GM12864 (cell line): ENCODE measurements around the gene TBC1D4.
"Not testable (repeated sequence)": the region's sequence is repeated elsewhere in the genome, so short reads cannot be mapped to it uniquely, and the experiment has no call there.

ENCODE experiments used
- DNase-seq: peaks from one replicate; pipeline ENCODE4 v3.0.0-alpha.2; 2011; ENCODE audit warnings: low read depth
- H3K4me3 ChIP-seq: 2 replicates; pipeline ENCODE4 v1.5.1; 2011; ENCODE audit warnings: mild to moderate bottlenecking, low read depth, low read length, control low read depth
- CTCF ChIP-seq: IDR thresholded peaks from 2 replicates; pipeline ENCODE4 v1.5.1; 2011; ENCODE audit warnings: low read depth, mild to moderate bottlenecking, moderate library complexity, low read length, control low read depth, inconsistent platforms; ENCODE audit errors: missing control alignments

Gene TBC1D4

GRCh38 chr13:75359266-75359665, 122.7 kb downstream of the TBC1D4 start:
- no peak overlapping the region for H3K4me3 ChIP-seq
- no peak for TF ChIP-seq CTCF
- DNase-seq, result no peak

GRCh38 chr13:75357576-75358289, 124.2 kb downstream of the TBC1D4 start:
- H3K4me3 ChIP-seq, result no peak overlapping the region
- peak; percentile 44 for DNase-seq
- peak; percentile 76 for TF ChIP-seq CTCF

- DNase-seq, result no peak
- no peak overlapping the region for H3K4me3 ChIP-seq
Measured at GRCh38 chr13:75356421-75356820, 125.5 kb downstream of the TBC1D4 start.

GRCh38 chr13:75355609-75356008, 126.4 kb downstream of the TBC1D4 start:
- TF ChIP-seq CTCF, result no peak
- DNase-seq, result no peak
- H3K4me3 ChIP-seq, result no peak overlapping the region

More at GRCh38 chr13:75356421-75356820, 125.5 kb downstream of the TBC1D4 start:
- no peak for TF ChIP-seq CTCF

- peak; percentile 37 for DNase-seq
- H3K4me3 ChIP-seq, result no peak overlapping the region
- TF ChIP-seq CTCF, result no peak
Measured at GRCh38 chr13:75353781-75354193, 128.2 kb downstream of the TBC1D4 start.

- TF ChIP-seq CTCF, result no peak
- no peak overlapping the region for H3K4me3 ChIP-seq
- no peak for DNase-seq
Measured at GRCh38 chr13:75352641-75353327, 129.2 kb downstream of the TBC1D4 start.

GRCh38 chr13:75351538-75351937, 130.4 kb downstream of the TBC1D4 start:
- not testable (repeated sequence) for H3K4me3 ChIP-seq, DNase-seq
